GM12878 (cell line): Measurements from ENCODE around the gene CYSTM1. TPM values are rescaled to one million over a fixed set of nuclear protein-coding genes. Genes with fewer than 3 reads are reported as not detected.

Experiments
- ATAC-seq: fragments of 200-7000 bp; cut with Tn5 transposase; 3 replicates; pipeline ENCODE4 v1.9.1; 2020; ENCODE audit warnings: mild to moderate bottlenecking, moderate library complexity
- BruUV-seq: library from RNA; stranded (reverse); fragments of 400-500 nt; replicated peaks from 2 replicates; lab custom pipeline; 2021; lab: Mats Ljungman, UMichigan
- CTCF ChIA-PET: fragments of 300-600 bp; sonication (Branson Sonifier 250); formaldehyde crosslinking; extraction: SDS; loops from one replicate; lab custom pipeline; 2021; ENCODE audit warnings: inconsistent platforms; lab: Yijun Ruan, JAX
- POLR2A ChIA-PET: fragments of 350-600 bp; formaldehyde crosslinking; extraction: SDS; loops from one replicate; lab custom pipeline; 2021; ENCODE audit warnings: inconsistent platforms; lab: Charles Lee
- RAD21 ChIA-PET: fragments of 300-600 bp; sonication (Branson Sonifier 250); formaldehyde crosslinking; loops from one replicate; lab custom pipeline; 2023; ENCODE audit warnings: antibody characterized with exemption; ENCODE audit not compliant: unreplicated experiment; lab: Charles Lee
- SMC1A ChIA-PET: fragments of 300-600 bp; sonication (Branson Sonifier 250); formaldehyde crosslinking; loops from one replicate; lab custom pipeline; 2023; ENCODE audit not compliant: unreplicated experiment, uncharacterized antibody; lab: Charles Lee
- DNase-seq: peaks from one replicate; pipeline ENCODE4 v3.0.0-alpha.2; 2011; ENCODE audit warnings: low read depth, low spot score
- FAIRE-seq: peaks from 3 replicates; lab custom pipeline; 2011; peaks lifted over from hg19 to GRCh38; lab: Jason Lieb, UNC
- H2AFZ ChIP-seq: 2 replicates; pipeline ENCODE4 v1.6.0; 2011; ENCODE audit warnings: low read depth, low read length, control low read depth; ENCODE audit not compliant: control insufficient read depth
- H3K27ac ChIP-seq: 2 replicates; pipeline ENCODE4 v1.5.1; 2011; ENCODE audit warnings: control low read depth; ENCODE audit not compliant: control insufficient read depth, insufficient read depth
- H3K27me3 ChIP-seq, 2 experiments: replicated peaks in 1 of 2; 2 replicates each; pipeline versions ENCODE4 v1.6.0 to v1.6.1; 2011; ENCODE audit warnings: low read length in 1 of 2; ENCODE audit not compliant: control insufficient read depth in 2 of 2, insufficient read depth in 2 of 2
- H3K36me3 ChIP-seq, 2 experiments: 2 replicates each; pipeline ENCODE4 v1.5.1; 2011; ENCODE audit warnings: low read length in 1 of 2; ENCODE audit not compliant: control insufficient read depth in 2 of 2, insufficient read depth in 2 of 2
- H3K4me1 ChIP-seq: 2 replicates; pipeline ENCODE4 v1.6.1; 2011; ENCODE audit warnings: mild to moderate bottlenecking, low read length, moderate library complexity, mixed read lengths; ENCODE audit not compliant: control insufficient read depth, insufficient read depth
- H3K4me2 ChIP-seq: 2 replicates; pipeline ENCODE4 v1.6.0; 2011; ENCODE audit warnings: control low read depth; ENCODE audit not compliant: control insufficient read depth, insufficient read depth
- H3K4me3 ChIP-seq: fragments of 200-600 bp; sonication (generic); 2 replicates; pipeline ENCODE4 v1.5.1; 2016
- H3K79me2 ChIP-seq: 2 replicates; pipeline ENCODE4 v1.6.0; 2011; ENCODE audit warnings: low read length; ENCODE audit not compliant: control insufficient read depth, insufficient read depth
- H3K9ac ChIP-seq: 2 replicates; pipeline ENCODE4 v1.8.0; 2011; ENCODE audit warnings: low read length, control low read depth, mixed read lengths; ENCODE audit not compliant: control insufficient read depth, insufficient read depth
- H3K9me3 ChIP-seq: replicated peaks from 3 replicates; pipeline ENCODE4 v1.5.1; 2011; ENCODE audit warnings: mild to moderate bottlenecking, low read length; ENCODE audit not compliant: control insufficient read depth, insufficient read depth
- H4K20me1 ChIP-seq: 2 replicates; pipeline ENCODE4 v1.6.0; 2011; ENCODE audit not compliant: control insufficient read depth, insufficient read depth
- BMI1 ChIP-seq: fragments of 450-650 bp; IDR thresholded peaks from 2 replicates; pipeline ENCODE4 v1.6.1; 2016; ENCODE audit warnings: mild to moderate bottlenecking, moderate library complexity, borderline replicate concordance
- CEBPB ChIP-seq, 2 experiments: fragments of 150-350 bp in 1 of 2; IDR thresholded peaks; 2 replicates each; pipeline ENCODE4 v1.6.1; 2012 to 2014; ENCODE audit warnings: low read depth in 2 of 2, low read length in 2 of 2, borderline replicate concordance in 1 of 2, inconsistent platforms in 1 of 2
- CHD4 ChIP-seq: fragments of 200-600 bp; sonication (generic); IDR thresholded peaks from 2 replicates; pipeline ENCODE4 v1.6.1; 2016; ENCODE audit warnings: mild to moderate bottlenecking
- EZH2 ChIP-seq: IDR thresholded peaks from 2 replicates; pipeline ENCODE4 v1.6.1; 2012; ENCODE audit warnings: low read depth, mild to moderate bottlenecking, control low read depth, inconsistent platforms, low read length, borderline replicate concordance; ENCODE audit not compliant: control insufficient read depth
- HDGF ChIP-seq: fragments of 450-650 bp; IDR thresholded peaks from 2 replicates; pipeline ENCODE4 v1.6.1; 2016; ENCODE audit warnings: antibody characterized with exemption
- JUND ChIP-seq: IDR thresholded peaks from 2 replicates; pipeline ENCODE4 v1.6.1; 2012; ENCODE audit warnings: low read depth, mild to moderate bottlenecking, low read length, improper control_type of control experiment, moderate library complexity
- NFYA ChIP-seq: IDR thresholded peaks from 2 replicates; pipeline ENCODE4 v1.6.1; 2011; ENCODE audit warnings: low read depth, mild to moderate bottlenecking, low read length, improper control_type of control experiment, borderline replicate concordance
- PAX8 ChIP-seq: fragments of 450-650 bp; IDR thresholded peaks from 2 replicates; pipeline ENCODE4 v1.6.1; 2017; ENCODE audit warnings: mild to moderate bottlenecking, moderate library complexity
- SUPT20H ChIP-seq: IDR thresholded peaks from 2 replicates; pipeline ENCODE4 v1.6.1; 2011; ENCODE audit warnings: low read depth, mild to moderate bottlenecking, low read length, moderate library complexity, borderline replicate concordance; ENCODE audit not compliant: control insufficient read depth
- YY1 ChIP-seq: IDR thresholded peaks from 2 replicates; pipeline ENCODE4 v1.6.1; 2011; ENCODE audit warnings: low read depth, mild to moderate bottlenecking, low read length
- ZNF384 ChIP-seq: IDR thresholded peaks from 2 replicates; pipeline ENCODE4 v1.6.1; 2012; ENCODE audit warnings: low read depth, mild to moderate bottlenecking, low read length, improper control_type of control experiment, borderline replicate concordance
- WGBS: methylation state at CpG from one replicate; pipeline ENCODE4 v1.1.6; 2016; ENCODE audit warnings: low lambda C conversion rate; ENCODE audit not compliant: insufficient replicate concordance, insufficient coverage; ENCODE audit errors: missing lambda C conversion rate; 5-methylcytosine and 5-hydroxymethylcytosine counted together
- in situ Hi-C: fragments of 300-500 bp; cut with MboI; formaldehyde crosslinking; loops from 9 replicates; pipeline ENCODE4 v1.14.3; 2018; ENCODE audit warnings: mixed read lengths
- intact Hi-C: fragments of 100-400 bp; cut with micrococcal nuclease; formaldehyde crosslinking; loops from one replicate; pipeline ENCODE4 v1.14.2; 2022; ENCODE audit not compliant: unreplicated experiment
- polyA plus RNA-seq, 11 experiments: library from polyadenylated mRNA; depleted of rRNA in 4 of 11; unstranded in 6 of 11; stranded (reverse) in 5 of 11; fragments of >200 nt; fragmentation: Nextera tagmentation in 4 of 11; fragmentation: Illumina TruSeq in 1 of 11; extraction: Ambion mirVana in 4 of 11; extraction: Trizol in 1 of 11; gene quantifications; 1 replicate in 1 of 11; 2 replicates in 10 of 11; pipeline versions ENCODE4 v1.2.1 to v1.2.3, GENCODE V29; 2011 to 2016; ENCODE audit warnings: inconsistent platforms in 2 of 11, missing spikeins in 2 of 11, low read depth in 1 of 11
- total RNA-seq, 4 experiments: library from RNA; depleted of rRNA in 3 of 4; stranded (reverse); fragments of >200 nt in 3 of 4; fragmentation: Illumina TruSeq in 1 of 4; extraction: Trizol in 1 of 4; gene quantifications; 2 replicates each; pipeline versions ENCODE4 v1.2.1 to v1.2.3, GENCODE V29; 2013 to 2021
- TF ChIP-seq, protein P1 (sequence below): fragments of 150-350 bp; IDR thresholded peaks from 2 replicates; pipeline ENCODE4 v1.6.1; 2016; ENCODE audit warnings: low read depth, low read length
- TF ChIP-seq, protein P2 (sequence below): IDR thresholded peaks from 2 replicates; pipeline ENCODE4 v1.6.1; 2012; ENCODE audit warnings: mild to moderate bottlenecking, low read depth, low read length
- TF ChIP-seq, protein P3 (sequence below): IDR thresholded peaks from 2 replicates; pipeline ENCODE4 v1.6.1; 2011; ENCODE audit warnings: mild to moderate bottlenecking, low read depth, low read length, moderate library complexity; ENCODE audit not compliant: insufficient replicate concordance

CYSTM1 gene
- total and polyA plus RNA-seq, 10 of the 15 experiments (the other 5 are each of a cell fraction or from before 2014, with no cell fraction given) = 52.7 to 261 (median 98.7) TPM

DNA sequence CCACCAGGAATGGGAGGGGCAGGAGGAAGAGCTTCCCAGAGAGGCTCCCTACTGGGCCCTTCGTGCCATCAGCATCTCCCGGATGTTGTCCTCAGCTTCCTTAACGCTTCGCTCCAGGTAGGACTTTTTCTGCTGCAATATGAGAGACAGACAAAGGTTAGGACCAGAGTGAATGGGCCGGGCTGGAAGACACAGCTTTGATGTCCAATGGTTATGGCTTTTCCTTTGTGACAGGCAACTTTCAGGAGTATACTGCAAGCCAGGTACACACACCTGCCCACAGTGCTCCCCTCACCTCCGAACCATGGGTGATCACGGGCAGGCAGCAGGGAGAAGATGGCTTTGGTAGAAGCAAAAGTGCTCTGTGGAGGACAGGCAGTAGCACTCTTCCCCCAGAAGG, 70.9 kb downstream of the CYSTM1 start:
- FAIRE-seq = no peak
- Histone ChIP-seq H3K4me3 (no peak overlapping the region), H2AFZ (no peak overlapping the region), H3K27ac (no peak overlapping the region), H3K9ac (no peak overlapping the region), H3K4me1 (peaks cover 4% of the 10 kb centered on the region; the same call in 1 of the 2 replicates), H3K79me2 (no peaks in the 10 kb centered on the region; the same call in 1 of the 2 replicates), H3K9me3 (no peaks in the 10 kb centered on the region), H3K4me2 (no peak overlapping the region), H3K36me3 (peaks cover 6 to 20% of the 10 kb centered on the region in 2 experiments; a peak in 3 of 4 replicates), H4K20me1 (no peaks in the 10 kb centered on the region; the same call in 1 of the 2 replicates), H3K27me3 (no peaks in the 10 kb centered on the region)
- BruUV-seq = no TSS peak
- ChIA-PET SMC1A (interaction anchor here (0.6 to 14.6 kb wide), 10 partner anchors 10 to 116 kb away, joined by 3 to 345 read pairs (median 4); partner anchors contain the start of genes HBEGF and SLC4A9), CTCF (interaction anchor here (0.8 to 18.8 kb wide), 8 partner anchors 9 to 115 kb away, joined by 3 to 774 read pairs (median 26); partner anchors contain the start of genes HBEGF, PFDN1 and SLC4A9), RAD21 (interaction anchor here (0.5 to 7.7 kb wide), 5 partner anchors 82 to 486 kb away, joined by 4 to 131 read pairs (median 46); partner anchors contain the start of gene HBEGF), POLR2A (interaction anchor here (1.1 kb wide), 1 partner anchor 100 kb away, joined by 4 read pairs; the partner anchor contains the start of gene HBEGF)
- no peak for DNase-seq
- in situ Hi-C loops (loop anchor here (25.0 kb wide), 1 partner anchor 791 kb away; no protein-coding TSS in a partner anchor), intact Hi-C loops (no loop called here)
- ATAC-seq = no peak
- WGBS = 98% methylated on average over 7 of the region's 7 CpGs
- TF ChIP-seq BMI1 = no peak
- TF ChIP-seq, protein P1, sequence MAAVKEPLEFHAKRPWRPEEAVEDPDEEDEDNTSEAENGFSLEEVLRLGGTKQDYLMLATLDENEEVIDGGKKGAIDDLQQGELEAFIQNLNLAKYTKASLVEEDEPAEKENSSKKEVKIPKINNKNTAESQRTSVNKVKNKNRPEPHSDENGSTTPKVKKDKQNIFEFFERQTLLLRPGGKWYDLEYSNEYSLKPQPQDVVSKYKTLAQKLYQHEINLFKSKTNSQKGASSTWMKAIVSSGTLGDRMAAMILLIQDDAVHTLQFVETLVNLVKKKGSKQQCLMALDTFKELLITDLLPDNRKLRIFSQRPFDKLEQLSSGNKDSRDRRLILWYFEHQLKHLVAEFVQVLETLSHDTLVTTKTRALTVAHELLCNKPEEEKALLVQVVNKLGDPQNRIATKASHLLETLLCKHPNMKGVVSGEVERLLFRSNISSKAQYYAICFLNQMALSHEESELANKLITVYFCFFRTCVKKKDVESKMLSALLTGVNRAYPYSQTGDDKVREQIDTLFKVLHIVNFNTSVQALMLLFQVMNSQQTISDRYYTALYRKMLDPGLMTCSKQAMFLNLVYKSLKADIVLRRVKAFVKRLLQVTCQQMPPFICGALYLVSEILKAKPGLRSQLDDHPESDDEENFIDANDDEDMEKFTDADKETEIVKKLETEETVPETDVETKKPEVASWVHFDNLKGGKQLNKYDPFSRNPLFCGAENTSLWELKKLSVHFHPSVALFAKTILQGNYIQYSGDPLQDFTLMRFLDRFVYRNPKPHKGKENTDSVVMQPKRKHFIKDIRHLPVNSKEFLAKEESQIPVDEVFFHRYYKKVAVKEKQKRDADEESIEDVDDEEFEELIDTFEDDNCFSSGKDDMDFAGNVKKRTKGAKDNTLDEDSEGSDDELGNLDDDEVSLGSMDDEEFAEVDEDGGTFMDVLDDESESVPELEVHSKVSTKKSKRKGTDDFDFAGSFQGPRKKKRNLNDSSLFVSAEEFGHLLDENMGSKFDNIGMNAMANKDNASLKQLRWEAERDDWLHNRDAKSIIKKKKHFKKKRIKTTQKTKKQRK = no peak
- TF ChIP-seq JUND = no peak
- TF ChIP-seq, protein P2, sequence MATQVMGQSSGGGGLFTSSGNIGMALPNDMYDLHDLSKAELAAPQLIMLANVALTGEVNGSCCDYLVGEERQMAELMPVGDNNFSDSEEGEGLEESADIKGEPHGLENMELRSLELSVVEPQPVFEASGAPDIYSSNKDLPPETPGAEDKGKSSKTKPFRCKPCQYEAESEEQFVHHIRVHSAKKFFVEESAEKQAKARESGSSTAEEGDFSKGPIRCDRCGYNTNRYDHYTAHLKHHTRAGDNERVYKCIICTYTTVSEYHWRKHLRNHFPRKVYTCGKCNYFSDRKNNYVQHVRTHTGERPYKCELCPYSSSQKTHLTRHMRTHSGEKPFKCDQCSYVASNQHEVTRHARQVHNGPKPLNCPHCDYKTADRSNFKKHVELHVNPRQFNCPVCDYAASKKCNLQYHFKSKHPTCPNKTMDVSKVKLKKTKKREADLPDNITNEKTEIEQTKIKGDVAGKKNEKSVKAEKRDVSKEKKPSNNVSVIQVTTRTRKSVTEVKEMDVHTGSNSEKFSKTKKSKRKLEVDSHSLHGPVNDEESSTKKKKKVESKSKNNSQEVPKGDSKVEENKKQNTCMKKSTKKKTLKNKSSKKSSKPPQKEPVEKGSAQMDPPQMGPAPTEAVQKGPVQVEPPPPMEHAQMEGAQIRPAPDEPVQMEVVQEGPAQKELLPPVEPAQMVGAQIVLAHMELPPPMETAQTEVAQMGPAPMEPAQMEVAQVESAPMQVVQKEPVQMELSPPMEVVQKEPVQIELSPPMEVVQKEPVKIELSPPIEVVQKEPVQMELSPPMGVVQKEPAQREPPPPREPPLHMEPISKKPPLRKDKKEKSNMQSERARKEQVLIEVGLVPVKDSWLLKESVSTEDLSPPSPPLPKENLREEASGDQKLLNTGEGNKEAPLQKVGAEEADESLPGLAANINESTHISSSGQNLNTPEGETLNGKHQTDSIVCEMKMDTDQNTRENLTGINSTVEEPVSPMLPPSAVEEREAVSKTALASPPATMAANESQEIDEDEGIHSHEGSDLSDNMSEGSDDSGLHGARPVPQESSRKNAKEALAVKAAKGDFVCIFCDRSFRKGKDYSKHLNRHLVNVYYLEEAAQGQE = no peak
- TF ChIP-seq PAX8 = no peak
- no peak for TF ChIP-seq HDGF
- no peak for TF ChIP-seq YY1
- TF ChIP-seq SUPT20H = no peak
- no peak for TF ChIP-seq NFYA
- TF ChIP-seq ZNF384 = no peak
- TF ChIP-seq CEBPB (IDR thresholded peaks at IDR 0.05; ENCODE audit: borderline replicate concordance in 1 of 2, low read depth in 2 of 2, low read length in 2 of 2) = no peak
- TF ChIP-seq, protein P3, sequence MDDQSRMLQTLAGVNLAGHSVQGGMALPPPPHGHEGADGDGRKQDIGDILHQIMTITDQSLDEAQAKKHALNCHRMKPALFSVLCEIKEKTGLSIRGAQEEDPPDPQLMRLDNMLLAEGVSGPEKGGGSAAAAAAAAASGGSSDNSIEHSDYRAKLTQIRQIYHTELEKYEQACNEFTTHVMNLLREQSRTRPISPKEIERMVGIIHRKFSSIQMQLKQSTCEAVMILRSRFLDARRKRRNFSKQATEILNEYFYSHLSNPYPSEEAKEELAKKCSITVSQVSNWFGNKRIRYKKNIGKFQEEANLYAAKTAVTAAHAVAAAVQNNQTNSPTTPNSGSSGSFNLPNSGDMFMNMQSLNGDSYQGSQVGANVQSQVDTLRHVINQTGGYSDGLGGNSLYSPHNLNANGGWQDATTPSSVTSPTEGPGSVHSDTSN = no peak
- TF ChIP-seq EZH2 = no peak
- no peak for TF ChIP-seq CHD4
